ENCODE data around the gene MRPL42. TPM values are rescaled to one million over a fixed set of nuclear protein-coding genes. Genes with fewer than 3 reads are reported as not detected.

Gene MRPL42
- 10 to 100 TPM; 36.4 to 42.7 (median 37.1) TPM for total RNA-seq
- 55.7 TPM for total RNA-seq (2013)

GRCh38 chr12:93467351-93468007 lies at the start of gene MRPL42:
Gene MRPL42, plus strand, starts transcription at chr12:93467514. Its CDS starts 1,772 bp downstream, at chr12:93469286.
- H3K4me1 Mint-ChIP-seq: peaks cover 22 to 27% of the 10 kb centered on the region in 2 donors
- no peaks in the 10 kb centered on the region for H3K36me3 Mint-ChIP-seq
- no peaks in the 10 kb centered on the region for H3K9me3 Mint-ChIP-seq
- Histone ChIP-seq H3K4me3 (ENCODE audit: low read length) (peak within 1 kb of the TSS; percentile 62), H3K4me1 (ENCODE audit: control insufficient read depth, insufficient read depth, low read length) (peaks cover 8% of the 10 kb centered on the region), H3K27me3 (ENCODE audit: control insufficient read depth, insufficient read depth, low read length) (no peaks in the 10 kb centered on the region), H3K9me3 (ENCODE audit: control insufficient read depth, insufficient read depth, low read length) (no peaks in the 10 kb centered on the region), H3K27ac (ENCODE audit: low read length) (peak within 1 kb of the TSS; percentile 67), H3K36me3 (ENCODE audit: control insufficient read depth, insufficient read depth, low read length) (peaks cover 6% of the 10 kb centered on the region)
- ATAC-seq: peak; percentile 94 to 95 (median 95)
- intact Hi-C loops (cut with micrococcal nuclease): loop anchor here (1.0 to 2.0 kb wide), 3 partner anchors 25 to 209 kb away; partner anchors contain the start of genes CRADD and NUDT4
- H3K27me3 Mint-ChIP-seq (ENCODE audit: low read depth in 2 of 2): peaks cover 0 to 3% of the 10 kb centered on the region in 2 donors
- peak; percentile 84 for TF ChIP-seq CTCF (IDR thresholded peaks at IDR 0.05)
- H3K4me3 Mint-ChIP-seq: peak within 1 kb of the TSS; percentile 90
- DNase-seq: peak; percentile 94 to 95
- under 1% methylated on average over 36 of the region's 36 CpGs for WGBS (ENCODE audit: insufficient coverage)
- H3K27ac Mint-ChIP-seq: peak within 1 kb of the TSS; percentile 91 to 94

- Histone ChIP-seq H3K4me1 (ENCODE audit: control insufficient read depth, insufficient read depth, low read length) (peaks cover 6% of the 10 kb centered on the region), H3K27me3 (ENCODE audit: control insufficient read depth, insufficient read depth, low read length) (no peaks in the 10 kb centered on the region), H3K4me3 (ENCODE audit: low read length) (no peak overlapping the region), H3K27ac (ENCODE audit: low read length) (no peak overlapping the region), H3K36me3 (ENCODE audit: control insufficient read depth, insufficient read depth, low read length) (no peaks in the 10 kb centered on the region), H3K9me3 (ENCODE audit: control insufficient read depth, insufficient read depth, low read length) (no peaks in the 10 kb centered on the region)
- H3K4me3 Mint-ChIP-seq: no peak overlapping the region
- DNase-seq: no peak
- TF ChIP-seq CTCF (IDR thresholded peaks at IDR 0.05): no peak
- ATAC-seq: no peak
- WGBS (ENCODE audit: insufficient coverage): 96% methylated on average over 4 of the region's 4 CpGs
- H3K4me1 Mint-ChIP-seq: peaks cover 67 to 71% of the 10 kb centered on the region in 2 donors
- H3K9me3 Mint-ChIP-seq: no peaks in the 10 kb centered on the region
- intact Hi-C loops (cut with micrococcal nuclease): no loop called here
- no peaks in the 10 kb centered on the region for H3K27me3 Mint-ChIP-seq (ENCODE audit: low read depth in 2 of 2)
- no peak overlapping the region for H3K27ac Mint-ChIP-seq
- no peaks in the 10 kb centered on the region for H3K36me3 Mint-ChIP-seq
Measured at GRCh38 chr12:93417967-93418480, 49.3 kb upstream of the MRPL42 start.

DNA sequence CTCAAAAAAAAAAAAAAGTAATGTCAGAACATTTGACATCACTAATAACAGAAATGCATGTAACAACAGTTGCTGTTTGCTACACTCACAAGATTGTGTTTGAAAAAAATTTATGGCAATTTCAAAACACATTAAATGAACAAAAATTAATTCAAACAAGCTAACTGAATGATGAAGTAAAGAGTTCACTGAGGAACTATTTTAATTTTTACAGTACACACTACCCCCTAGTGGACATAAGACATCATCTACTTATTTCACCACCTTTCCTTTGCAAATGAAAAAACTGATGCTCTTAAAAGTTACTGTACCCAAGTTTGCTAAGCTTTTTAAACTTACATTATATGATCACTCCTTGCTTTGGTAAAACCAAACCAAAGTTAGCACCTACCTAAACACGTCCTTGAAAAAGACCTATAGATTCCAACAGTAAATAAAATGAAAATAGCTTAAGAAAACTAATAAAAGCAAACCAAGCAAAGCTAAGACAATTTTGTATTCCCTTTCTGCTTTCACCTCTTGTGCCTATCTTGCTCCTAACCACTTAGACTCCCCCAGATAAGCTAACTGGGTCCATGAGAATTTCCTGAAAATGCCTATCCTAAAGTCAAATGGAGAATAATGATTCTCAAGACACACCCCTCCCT lies 47.8 kb upstream of the MRPL42 start:
- 14% methylated on average over 1 of the region's 1 CpG for WGBS (ENCODE audit: insufficient coverage)
- H3K27me3 Mint-ChIP-seq (ENCODE audit: low read depth in 2 of 2): no peaks in the 10 kb centered on the region
- peak; percentile 72 for TF ChIP-seq CTCF (IDR thresholded peaks at IDR 0.05)
- H3K4me3 Mint-ChIP-seq: no peak overlapping the region
- H3K36me3 Mint-ChIP-seq: no peaks in the 10 kb centered on the region
- ATAC-seq (peak; percentile 80 to 85 (median 83)), DNase-seq (peak in 1 of 2 donors; percentile 73)
- no peaks in the 10 kb centered on the region for H3K9me3 Mint-ChIP-seq
- H3K27ac Mint-ChIP-seq: peak overlapping the region; percentile 8 to 54
- intact Hi-C loops (cut with micrococcal nuclease): loop anchor here (1.0 kb wide), 2 partner anchors 432 to 634 kb away; no protein-coding TSS in a partner anchor
- Histone ChIP-seq H3K4me1 (ENCODE audit: control insufficient read depth, insufficient read depth, low read length) (peaks cover 6% of the 10 kb centered on the region), H3K9me3 (ENCODE audit: control insufficient read depth, insufficient read depth, low read length) (no peaks in the 10 kb centered on the region), H3K4me3 (ENCODE audit: low read length) (no peak overlapping the region), H3K27me3 (ENCODE audit: control insufficient read depth, insufficient read depth, low read length) (no peaks in the 10 kb centered on the region), H3K36me3 (ENCODE audit: control insufficient read depth, insufficient read depth, low read length) (no peaks in the 10 kb centered on the region), H3K27ac (ENCODE audit: low read length) (no peak overlapping the region)
- peaks cover 68 to 75% of the 10 kb centered on the region in 2 donors for H3K4me1 Mint-ChIP-seq
